HepG2 (cell line): ENCODE data around the gene SCARB2. TPM values are rescaled to one million over a fixed set of nuclear protein-coding genes. Genes with fewer than 3 reads are reported as not detected.

ENCODE experiments used
- ARHGAP35 ChIP-seq: sonication (generic); formaldehyde crosslinking; IDR thresholded peaks from 2 replicates; pipeline ENCODE4 v1.9.0; 2022; ENCODE audit warnings: mild to moderate bottlenecking, inconsistent platforms, moderate library complexity, missing genetic modification reagents, borderline replicate concordance
- ATAD3A ChIP-seq: sonication (generic); formaldehyde crosslinking; IDR thresholded peaks from 2 replicates; pipeline ENCODE4 v1.4.0; 2020; ENCODE audit warnings: missing genetic modification reagents
- CC2D1A ChIP-seq: sonication (generic); formaldehyde crosslinking; IDR thresholded peaks from 2 replicates; pipeline ENCODE4 v1.8.1; 2023; ENCODE audit warnings: mild to moderate bottlenecking, missing genetic modification reagents
- ESRRA ChIP-seq: sonication (generic); formaldehyde crosslinking; IDR thresholded peaks from 2 replicates; pipeline ENCODE4 v1.5.1; 2020; ENCODE audit warnings: mild to moderate bottlenecking, low read depth, missing genetic modification reagents
- KMT2B ChIP-seq: IDR thresholded peaks from 2 replicates; pipeline ENCODE4 v1.6.1; 2016; ENCODE audit warnings: missing genetic modification reagents, missing compliant biosample characterization
- MEIS1 ChIP-seq: sonication (generic); formaldehyde crosslinking; IDR thresholded peaks from 2 replicates; pipeline ENCODE4 v1.9.0; 2021; ENCODE audit warnings: mild to moderate bottlenecking, missing genetic modification reagents, moderate library complexity, borderline replicate concordance
- POGZ ChIP-seq: sonication (generic); formaldehyde crosslinking; IDR thresholded peaks from 2 replicates; pipeline ENCODE4 v1.4.0; 2020; ENCODE audit warnings: mild to moderate bottlenecking, missing genetic modification reagents
- RBFOX2 ChIP-seq: fragments of 200-400 bp; formaldehyde crosslinking; IDR thresholded peaks from 2 replicates; pipeline ENCODE4 v1.6.1; 2017; ENCODE audit warnings: low read depth, mild to moderate bottlenecking, low read length
- RNF2 ChIP-seq: fragments of 450-650 bp; conservative IDR thresholded peaks from 2 replicates; pipeline ENCODE4 v1.6.1; 2016; ENCODE audit warnings: low read depth
- SMARCC2 ChIP-seq: fragments of 450-650 bp; IDR thresholded peaks from 2 replicates; pipeline ENCODE4 v1.6.1; 2017; ENCODE audit warnings: antibody characterized with exemption, mild to moderate bottlenecking
- SPEN ChIP-seq: sonication (generic); formaldehyde crosslinking; IDR thresholded peaks from 2 replicates; pipeline ENCODE4 v1.5.1; 2020; ENCODE audit warnings: low read depth, mild to moderate bottlenecking, missing genetic modification reagents
- ZFP62 ChIP-seq: sonication (generic); formaldehyde crosslinking; IDR thresholded peaks from 2 replicates; pipeline ENCODE4 v1.4.0; 2020; ENCODE audit warnings: missing genetic modification reagents
- ZNF281 ChIP-seq: sonication (generic); formaldehyde crosslinking; IDR thresholded peaks from 2 replicates; pipeline ENCODE4 v1.4.0; 2020; ENCODE audit warnings: missing genetic modification reagents, borderline replicate concordance
- ZNF468 ChIP-seq: sonication (generic); formaldehyde crosslinking; IDR thresholded peaks from 2 replicates; pipeline ENCODE4 v1.8.0; 2022; ENCODE audit warnings: mild to moderate bottlenecking, moderate library complexity, missing genetic modification reagents
- ZNF768 ChIP-seq: sonication (generic); formaldehyde crosslinking; IDR thresholded peaks from 2 replicates; pipeline ENCODE4 v1.4.0; 2020; ENCODE audit warnings: missing genetic modification reagents
- ZNF83 ChIP-seq: sonication (generic); formaldehyde crosslinking; IDR thresholded peaks from 2 replicates; pipeline ENCODE4 v1.4.0; 2020; ENCODE audit warnings: missing genetic modification reagents, mild to moderate bottlenecking, borderline replicate concordance
- polyA plus RNA-seq, 8 experiments: library from polyadenylated mRNA; depleted of rRNA in 3 of 8; stranded (reverse) in 7 of 8; unstranded in 1 of 8; fragments of >200 nt; fragmentation: Illumina TruSeq in 4 of 8; extraction: Trizol in 4 of 8; gene quantifications; 2 replicates each; pipeline versions ENCODE4 v1.2.1 to v1.2.3, GENCODE V29; 2011 to 2016; ENCODE audit warnings: low read depth in 4 of 8, missing spikeins in 1 of 8, mixed read lengths in 1 of 8; ENCODE audit not compliant: insufficient read depth in 1 of 8
- total RNA-seq, 5 experiments: library from RNA; depleted of rRNA; stranded (reverse); fragments of >200 nt; fragmentation: Illumina TruSeq; extraction: Trizol; gene quantifications; 2 replicates each; pipeline ENCODE4 v1.2.3, GENCODE V29; 2016; ENCODE audit warnings: low read depth in 1 of 5
- TF ChIP-seq, protein P1 (sequence below): sonication (generic); formaldehyde crosslinking; IDR thresholded peaks from 2 replicates; pipeline ENCODE4 v1.5.1; 2020; ENCODE audit warnings: missing genetic modification reagents, mild to moderate bottlenecking, borderline replicate concordance
- TF ChIP-seq, protein P2 (sequence below): sonication (generic); formaldehyde crosslinking; IDR thresholded peaks from 2 replicates; pipeline ENCODE4 v1.8.1; 2022; ENCODE audit warnings: mild to moderate bottlenecking, missing genetic modification reagents
- TF ChIP-seq, protein P3 (sequence below): sonication (generic); formaldehyde crosslinking; IDR thresholded peaks from 2 replicates; pipeline ENCODE4 v1.5.0; 2020; ENCODE audit warnings: missing genetic modification reagents
- TF ChIP-seq, protein P4 (sequence below): sonication (generic); formaldehyde crosslinking; IDR thresholded peaks from 2 replicates; pipeline ENCODE4 v1.4.0; 2020; ENCODE audit warnings: missing genetic modification reagents; ENCODE audit errors: not compliant biosample characterization
- TF ChIP-seq, protein P5 (sequence below): sonication (generic); formaldehyde crosslinking; IDR thresholded peaks from 2 replicates; pipeline ENCODE4 v1.8.1; 2023; ENCODE audit warnings: mild to moderate bottlenecking, moderate library complexity, missing genetic modification reagents

Gene SCARB2
- total and polyA plus RNA-seq, 2 of the 13 experiments (the other 11 are each of a cell fraction or from before 2014, with no cell fraction given) = 40.6 to 43.4 TPM

- peak; percentile 53 for TF ChIP-seq KMT2B
- TF ChIP-seq, protein P1, sequence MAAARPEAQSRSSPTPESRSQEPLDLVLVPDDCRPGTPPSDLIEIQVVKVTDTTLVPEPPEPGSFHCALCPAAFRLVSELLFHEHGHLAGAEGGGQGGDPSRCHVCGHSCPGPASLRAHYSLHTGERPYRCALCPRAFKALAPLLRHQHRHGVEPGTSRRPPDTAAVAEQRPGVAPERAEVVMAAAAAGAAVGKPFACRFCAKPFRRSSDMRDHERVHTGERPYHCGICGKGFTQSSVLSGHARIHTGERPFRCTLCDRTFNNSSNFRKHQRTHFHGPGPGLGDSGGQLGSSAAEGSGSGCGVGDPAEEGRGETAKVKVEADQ = no peak
- peak; percentile 93 for TF ChIP-seq POGZ
- TF ChIP-seq SMARCC2 = no peak
- TF ChIP-seq RNF2 = peak; percentile 82
- no peak for TF ChIP-seq CC2D1A (CRISPR knock-in tag)
- TF ChIP-seq ZFP62 (CRISPR knock-in tag) = no peak
- TF ChIP-seq RBFOX2 = no peak
- TF ChIP-seq MEIS1 (CRISPR knock-in tag) = 0 out of 2 replicates have a peak, but pooled peaks have one; percentile 50
- no peak for TF ChIP-seq ATAD3A (CRISPR knock-in tag)
- peak; percentile 76; the same call in 1 of the 2 replicates for TF ChIP-seq ESRRA
- peak; percentile 71; the same call in 1 of the 2 replicates for TF ChIP-seq SPEN
- TF ChIP-seq, protein P2, sequence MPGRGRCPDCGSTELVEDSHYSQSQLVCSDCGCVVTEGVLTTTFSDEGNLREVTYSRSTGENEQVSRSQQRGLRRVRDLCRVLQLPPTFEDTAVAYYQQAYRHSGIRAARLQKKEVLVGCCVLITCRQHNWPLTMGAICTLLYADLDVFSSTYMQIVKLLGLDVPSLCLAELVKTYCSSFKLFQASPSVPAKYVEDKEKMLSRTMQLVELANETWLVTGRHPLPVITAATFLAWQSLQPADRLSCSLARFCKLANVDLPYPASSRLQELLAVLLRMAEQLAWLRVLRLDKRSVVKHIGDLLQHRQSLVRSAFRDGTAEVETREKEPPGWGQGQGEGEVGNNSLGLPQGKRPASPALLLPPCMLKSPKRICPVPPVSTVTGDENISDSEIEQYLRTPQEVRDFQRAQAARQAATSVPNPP (CRISPR knock-in tag) = 0 out of 2 replicates have a peak, but pooled peaks have one; percentile 88
- TF ChIP-seq ARHGAP35 (CRISPR knock-in tag) = 0 out of 2 replicates have a peak, but pooled peaks have one; percentile 65
- TF ChIP-seq ZNF768 (CRISPR knock-in tag) = peak; percentile 63; the same call in 1 of the 2 replicates
- TF ChIP-seq ZNF468 (CRISPR knock-in tag) = no peak
- TF ChIP-seq, protein P3, sequence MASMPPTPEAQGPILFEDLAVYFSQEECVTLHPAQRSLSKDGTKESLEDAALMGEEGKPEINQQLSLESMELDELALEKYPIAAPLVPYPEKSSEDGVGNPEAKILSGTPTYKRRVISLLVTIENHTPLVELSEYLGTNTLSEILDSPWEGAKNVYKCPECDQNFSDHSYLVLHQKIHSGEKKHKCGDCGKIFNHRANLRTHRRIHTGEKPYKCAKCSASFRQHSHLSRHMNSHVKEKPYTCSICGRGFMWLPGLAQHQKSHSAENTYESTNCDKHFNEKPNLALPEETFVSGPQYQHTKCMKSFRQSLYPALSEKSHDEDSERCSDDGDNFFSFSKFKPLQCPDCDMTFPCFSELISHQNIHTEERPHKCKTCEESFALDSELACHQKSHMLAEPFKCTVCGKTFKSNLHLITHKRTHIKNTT (CRISPR knock-in tag) = no peak
- TF ChIP-seq ZNF281 (CRISPR knock-in tag) = peak; percentile 28; the same call in 1 of the 2 replicates
- TF ChIP-seq, protein P4, sequence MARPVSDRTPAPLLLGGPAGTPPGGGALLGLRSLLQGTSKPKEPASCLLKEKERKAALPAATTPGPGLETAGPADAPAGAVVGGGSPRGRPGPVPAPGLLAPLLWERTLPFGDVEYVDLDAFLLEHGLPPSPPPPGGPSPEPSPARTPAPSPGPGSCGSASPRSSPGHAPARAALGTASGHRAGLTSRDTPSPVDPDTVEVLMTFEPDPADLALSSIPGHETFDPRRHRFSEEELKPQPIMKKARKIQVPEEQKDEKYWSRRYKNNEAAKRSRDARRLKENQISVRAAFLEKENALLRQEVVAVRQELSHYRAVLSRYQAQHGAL (CRISPR knock-in tag) = peak; percentile 37
- 0 out of 2 replicates have a peak, but pooled peaks have one; percentile 39 for TF ChIP-seq ZNF83 (CRISPR knock-in tag)
- TF ChIP-seq, protein P5, sequence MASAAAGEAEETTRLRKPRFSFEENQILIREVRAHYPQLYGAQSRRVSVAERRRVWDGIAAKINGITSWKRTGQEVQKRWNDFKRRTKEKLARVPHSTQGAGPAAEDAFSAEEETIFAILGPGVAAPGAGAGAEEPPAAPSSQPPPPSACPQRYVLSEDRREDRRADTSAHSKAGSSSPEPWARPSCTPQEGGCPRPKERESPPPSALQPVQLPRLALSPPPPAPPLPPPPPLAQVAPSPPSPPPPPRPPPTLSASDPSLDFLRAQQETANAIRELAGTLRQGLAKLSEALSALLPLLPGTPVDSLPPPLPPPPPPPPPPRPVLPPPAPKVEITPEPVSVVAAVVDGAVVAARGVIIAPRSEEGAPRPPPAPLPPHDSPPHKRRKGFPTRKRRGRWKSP = peak; percentile 84
Measured at GRCh38 chr4:76251441-76252270, 38.0 kb upstream of the SCARB2 start, which contains the start of gene FAM47E (continued).
